ENCODE results near the gene PLPPR2.
"Not testable (repeated sequence)": the region's sequence is repeated elsewhere in the genome, so short reads cannot be mapped to it uniquely, and the experiment has no call there.

DNA sequence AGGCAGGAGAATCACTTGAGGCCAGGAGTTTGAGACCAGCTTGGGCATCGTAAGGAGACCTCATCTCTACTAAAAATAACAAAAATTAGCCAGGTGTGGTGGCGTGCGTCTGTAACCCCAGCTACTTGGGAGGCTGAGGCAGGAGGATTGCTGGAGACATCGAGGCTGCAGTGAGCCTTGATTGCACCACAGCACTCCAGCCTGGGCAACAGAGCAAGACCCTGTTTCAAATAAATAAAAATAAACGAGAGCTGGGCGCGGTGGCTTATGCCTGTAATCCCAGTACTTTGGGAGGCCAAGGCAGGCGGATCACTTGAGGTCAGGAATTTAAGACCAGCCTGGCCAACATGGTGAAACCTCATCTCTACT lies 15.1 kb upstream of the PLPPR2 start:
- not testable (repeated sequence) for TF ChIP-seq CTCF (IDR thresholded peaks at IDR 0.05; ENCODE audit: insufficient read depth, low read length); REST (IDR thresholded peaks at IDR 0.05; ENCODE audit: insufficient replicate concordance, low read depth); GABPA (IDR thresholded peaks at IDR 0.05; ENCODE audit: low read depth); SPI1 (IDR thresholded peaks at IDR 0.05; ENCODE audit: borderline replicate concordance, low read depth); POLR2AphosphoS5 (IDR thresholded peaks at IDR 0.05; ENCODE audit: low read depth)
